Mononuclear cell (primary cell): ENCODE data around the gene RAB27A. TPM values are rescaled to one million over a fixed set of nuclear protein-coding genes. Genes with fewer than 3 reads are reported as not detected.

ENCODE experiments used
- H3K27me3 ChIP-seq: 2 replicates; pipeline ENCODE4 v1.6.0; 2011; ENCODE audit warnings: low read length, control low read depth; ENCODE audit not compliant: insufficient read depth
- H3K4me1 ChIP-seq: 2 replicates; pipeline ENCODE4 v1.5.1; 2011; ENCODE audit warnings: mild to moderate bottlenecking, low read length, control low read depth; ENCODE audit not compliant: insufficient read depth
- H3K4me3 ChIP-seq: 2 replicates; pipeline ENCODE4 v1.5.1; 2011; ENCODE audit warnings: mild to moderate bottlenecking, low read length, moderate library complexity
- H3K9me3 ChIP-seq: 2 replicates; pipeline ENCODE4 v1.5.1; 2011; ENCODE audit warnings: low read depth, mild to moderate bottlenecking, control low read depth, low read length
- total RNA-seq: library from RNA; depleted of rRNA; stranded (reverse); fragments of >200 nt; gene quantifications from one replicate; pipeline ENCODE4 v1.2.3, GENCODE V29; 2012

The RAB27A gene
- total RNA-seq, 1 donor = 16.5 TPM

DNA sequence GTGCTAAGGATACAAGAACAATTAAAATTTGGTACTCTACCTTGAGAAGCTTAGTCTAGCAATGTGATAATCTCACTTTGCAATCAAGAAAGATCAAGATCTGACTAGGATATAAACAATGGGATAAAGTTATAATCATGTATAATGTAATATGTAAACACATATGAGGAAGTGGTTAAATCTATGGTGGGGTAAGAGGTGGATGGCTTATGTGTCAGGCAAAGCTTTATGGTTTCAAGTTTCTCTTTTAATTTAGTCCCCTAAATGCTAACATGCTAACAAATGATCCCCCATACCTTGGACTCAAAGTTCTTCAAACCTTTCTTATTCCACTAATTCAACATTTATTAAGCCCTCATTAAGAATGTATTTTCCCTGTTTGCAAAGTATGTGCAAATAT is 95.4 kb downstream of the RAB27A start:
- Histone ChIP-seq H3K4me1 (peaks cover 35% of the 10 kb centered on the region), H3K27me3 (no peaks in the 10 kb centered on the region), H3K9me3 (no peaks in the 10 kb centered on the region), H3K4me3 (no peak overlapping the region)

- no peaks in the 10 kb centered on the region for H3K4me1 ChIP-seq
- no peaks in the 10 kb centered on the region for H3K27me3 ChIP-seq
- H3K4me3 ChIP-seq = no peak overlapping the region
- H3K9me3 ChIP-seq = no peaks in the 10 kb centered on the region
Observed at GRCh38 chr15:55186331-55186730, 103.3 kb downstream of the RAB27A start.

DNA sequence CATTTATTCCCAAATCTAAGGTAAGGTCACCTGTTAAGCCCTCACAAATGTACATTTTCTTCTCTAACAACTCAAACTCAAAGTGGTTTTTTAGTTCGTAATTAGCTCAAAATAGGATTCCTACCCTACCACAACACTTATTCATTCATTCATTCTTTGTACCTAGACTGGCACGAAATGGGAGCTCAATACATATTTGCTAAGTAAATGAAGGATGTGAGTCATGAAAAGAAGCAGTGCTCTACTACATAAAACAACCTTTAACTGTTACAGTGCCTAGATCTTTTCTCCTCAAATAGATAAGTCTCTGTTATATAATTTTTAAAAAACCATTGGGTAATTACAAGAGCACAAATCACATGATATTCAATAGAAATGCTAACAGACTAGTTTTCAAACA is 105.9 kb downstream of the RAB27A start:
- Histone ChIP-seq H3K4me3 (no peak overlapping the region), H3K27me3 (no peaks in the 10 kb centered on the region), H3K4me1 (no peaks in the 10 kb centered on the region), H3K9me3 (no peaks in the 10 kb centered on the region)

- Histone ChIP-seq H3K4me1 (no peaks in the 10 kb centered on the region), H3K4me3 (no peak overlapping the region), H3K27me3 (no peaks in the 10 kb centered on the region), H3K9me3 (no peaks in the 10 kb centered on the region)
Observed at GRCh38 chr15:55179141-55179540, 110.5 kb downstream of the RAB27A start.

DNA sequence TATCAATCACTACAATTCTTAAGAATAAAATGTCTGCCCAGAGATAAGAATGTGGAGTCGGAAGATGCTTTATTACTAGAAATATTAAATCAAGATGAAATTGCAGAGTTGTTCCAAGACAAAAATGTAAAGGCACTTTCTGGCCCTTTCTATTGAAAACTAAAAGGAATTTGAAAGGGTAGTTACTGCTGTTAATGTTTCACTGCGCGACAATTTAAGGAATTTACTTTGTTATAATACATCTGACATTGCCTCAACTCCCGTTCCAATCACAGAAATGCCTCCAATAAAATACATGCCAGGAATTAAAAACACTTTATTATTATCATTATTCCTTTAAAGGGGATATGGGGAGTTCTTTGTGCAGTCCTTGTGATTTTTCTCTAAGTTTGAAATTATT is 119.3 kb downstream of the RAB27A start:
- Histone ChIP-seq H3K4me1 (no peaks in the 10 kb centered on the region), H3K27me3 (no peaks in the 10 kb centered on the region), H3K9me3 (no peaks in the 10 kb centered on the region), H3K4me3 (no peak overlapping the region)

DNA sequence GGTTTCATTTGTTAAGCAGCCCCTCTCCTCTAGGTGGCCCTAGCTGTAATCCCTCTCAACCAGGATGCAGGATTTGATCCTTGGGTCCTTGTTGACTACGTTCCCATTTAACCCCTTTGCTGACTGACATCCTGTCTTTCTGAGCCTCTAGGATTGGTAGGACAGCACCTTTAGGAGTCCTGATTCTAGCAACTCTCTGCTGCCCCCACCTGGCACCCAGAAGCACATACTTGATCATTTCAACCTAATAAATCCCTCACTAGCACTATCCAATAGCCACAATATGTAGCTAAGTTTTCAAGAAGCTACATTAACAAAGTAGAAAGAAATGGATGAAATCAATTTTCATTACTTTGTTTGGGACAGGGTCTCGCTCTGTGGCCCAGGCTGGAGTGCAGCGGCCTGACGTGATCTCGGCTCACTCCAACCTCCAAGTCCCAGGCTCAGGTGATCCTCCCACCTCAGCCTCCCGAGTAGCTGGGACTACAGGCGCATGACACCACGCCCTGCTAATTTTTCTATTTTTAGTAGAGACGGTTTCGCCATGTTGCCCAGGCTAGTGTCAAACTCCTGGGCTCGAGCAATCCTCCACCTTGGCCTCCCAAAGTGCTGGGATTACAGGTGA is 121.2 kb downstream of the RAB27A start:
- H3K27me3 ChIP-seq = no peaks in the 10 kb centered on the region
- no peaks in the 10 kb centered on the region for H3K4me1 ChIP-seq
- no peaks in the 10 kb centered on the region for H3K9me3 ChIP-seq
- no peak overlapping the region for H3K4me3 ChIP-seq

DNA sequence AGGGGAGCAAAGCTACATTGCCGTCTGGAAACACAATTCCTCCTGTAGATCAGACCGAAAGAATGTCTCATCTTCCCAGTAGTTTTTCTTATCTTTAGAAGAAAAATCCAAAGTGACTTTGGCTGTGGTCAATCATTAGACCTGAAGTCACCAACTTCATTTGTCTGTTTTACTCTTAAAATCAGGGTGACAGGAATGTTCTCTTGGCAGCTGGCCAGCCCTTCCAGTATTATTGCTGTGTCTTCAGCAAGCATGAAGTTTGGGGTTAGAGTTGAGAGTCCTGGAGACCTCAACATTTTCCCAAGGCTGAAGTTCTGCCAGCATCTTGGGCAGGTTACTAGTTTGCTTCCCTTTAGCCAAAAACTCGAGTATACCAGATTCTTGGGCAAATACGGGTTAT is 125.3 kb downstream of the RAB27A start:
- no peaks in the 10 kb centered on the region for H3K4me1 ChIP-seq
- no peaks in the 10 kb centered on the region for H3K9me3 ChIP-seq
- H3K27me3 ChIP-seq = no peaks in the 10 kb centered on the region
- H3K4me3 ChIP-seq = no peak overlapping the region

Other genes starting within 250 kb of the RAB27A start
- gene RSL24D1, start 92.9 kb downstream of the RAB27A start, total RNA-seq = 190 TPM
- gene PIGBOS1, start 29.3 kb upstream of the RAB27A start, total RNA-seq = 8.9 TPM
- gene PIGB, start 29.4 kb upstream of the RAB27A start, total RNA-seq = 22.7 TPM
- gene CCPG1, start 118.5 kb upstream of the RAB27A start, total RNA-seq = 34.3 TPM
- gene PIERCE2, start 118.7 kb upstream of the RAB27A start, total RNA-seq = 0.31 TPM
- not detected for gene DNAAF4, start 218.4 kb upstream of the RAB27A start, total RNA-seq